IMR-90 (cell line): ENCODE results near the gene STXBP6. TPM values are rescaled to one million over a fixed set of nuclear protein-coding genes. Genes with fewer than 3 reads are reported as not detected.

Experiments used
- ATAC-seq: fragments of 200-7000 bp; cut with Tn5 transposase; 2 replicates; pipeline ENCODE4 v1.9.1; 2020; ENCODE audit warnings: low read depth, mild to moderate bottlenecking, moderate library complexity
- BruUV-seq: library from RNA; stranded (reverse); fragments of 400-500 nt; replicated peaks from 2 replicates; lab custom pipeline; 2021; lab: Mats Ljungman, UMichigan
- CTCF ChIA-PET: fragments of 300-600 bp; formaldehyde crosslinking; extraction: SDS; loops from one replicate; lab custom pipeline; 2021; ENCODE audit warnings: antibody characterized with exemption; lab: Yijun Ruan, JAX
- POLR2A ChIA-PET: fragments of 300-600 bp; sonication (Branson Sonifier 250); formaldehyde crosslinking; loops from one replicate; lab custom pipeline; 2022; ENCODE audit warnings: antibody characterized with exemption; ENCODE audit not compliant: unreplicated experiment; lab: Charles Lee
- DNase-seq: peaks from one replicate; pipeline ENCODE4 v3.0.0; 2013
- H2AFZ ChIP-seq: replicated peaks from 2 replicates; pipeline ENCODE3; 2013; ENCODE audit warnings: low read length, mild to moderate bottlenecking; ENCODE audit not compliant: poor library complexity
- H2AK5ac ChIP-seq: 2 replicates; pipeline ENCODE4 v1.6.1; 2013; ENCODE audit warnings: low read depth, low read length, inconsistent platforms
- H2AK9ac ChIP-seq: replicated peaks from 2 replicates; pipeline ENCODE3; 2013; ENCODE audit warnings: mild to moderate bottlenecking, low read depth, low read length, moderate library complexity; ENCODE audit not compliant: poor library complexity
- H2BK120ac ChIP-seq: 2 replicates; pipeline ENCODE4 v1.6.1; 2013; ENCODE audit warnings: low read depth, low read length, inconsistent platforms
- H2BK15ac ChIP-seq: 3 replicates; pipeline ENCODE4 v1.6.1; 2013; ENCODE audit warnings: low read depth, low read length, inconsistent platforms
- H2BK20ac ChIP-seq: 2 replicates; pipeline ENCODE4 v1.6.1; 2013; ENCODE audit warnings: low read depth, mild to moderate bottlenecking, inconsistent platforms, low read length, moderate library complexity
- H2BK5ac ChIP-seq: 2 replicates; pipeline ENCODE4 v1.6.1; 2013; ENCODE audit warnings: mild to moderate bottlenecking, low read depth, low read length, inconsistent platforms; ENCODE audit not compliant: poor library complexity, severe bottlenecking
- H3K14ac ChIP-seq: replicated peaks from 2 replicates; pipeline ENCODE4 v1.6.1; 2013; ENCODE audit warnings: low read depth, low read length, inconsistent platforms
- H3K18ac ChIP-seq: 2 replicates; pipeline ENCODE4 v1.6.1; 2013; ENCODE audit warnings: low read depth, low read length, control low read depth
- H3K23ac ChIP-seq: 2 replicates; pipeline ENCODE4 v1.6.1; 2013; ENCODE audit warnings: low read depth, low read length, inconsistent platforms
- H3K27ac ChIP-seq: 2 replicates; pipeline ENCODE4 v1.5.1; 2013; ENCODE audit warnings: mild to moderate bottlenecking, control low read depth, low read length; ENCODE audit not compliant: insufficient read depth
- H3K27me3 ChIP-seq: 2 replicates; pipeline ENCODE4 v1.6.1; 2013; ENCODE audit warnings: low read length; ENCODE audit not compliant: control insufficient read depth, insufficient read depth
- H3K36me3 ChIP-seq: 2 replicates; pipeline ENCODE4 v1.6.1; 2013; ENCODE audit warnings: low read length, mixed read lengths; ENCODE audit not compliant: control insufficient read depth, insufficient read depth
- H3K4ac ChIP-seq: 2 replicates; pipeline ENCODE4 v1.6.1; 2013; ENCODE audit warnings: low read depth, low read length, inconsistent platforms
- H3K4me1 ChIP-seq: 2 replicates; pipeline ENCODE4 v1.6.1; 2013; ENCODE audit warnings: low read length, mixed read lengths; ENCODE audit not compliant: control insufficient read depth, insufficient read depth
- H3K4me2 ChIP-seq: 2 replicates; pipeline ENCODE4 v1.6.1; 2013; ENCODE audit warnings: low read depth, mild to moderate bottlenecking, control low read depth, low read length, moderate library complexity
- H3K4me3 ChIP-seq: 2 replicates; pipeline ENCODE4 v1.5.1; 2013; ENCODE audit warnings: low read depth, mild to moderate bottlenecking, control low read depth, low read length, moderate library complexity; ENCODE audit not compliant: insufficient read depth
- H3K56ac ChIP-seq: 2 replicates; pipeline ENCODE4 v1.6.1; 2013; ENCODE audit warnings: low read length, inconsistent platforms; ENCODE audit not compliant: insufficient read depth; ENCODE audit errors: extremely low read depth
- H3K79me1 ChIP-seq, 2 experiments: 2 replicates each; pipeline ENCODE4 v1.6.1; 2013; ENCODE audit warnings: low read length in 2 of 2, inconsistent platforms in 1 of 2, low read depth in 1 of 2
- H3K9ac ChIP-seq: 2 replicates; pipeline ENCODE4 v1.6.1; 2013; ENCODE audit warnings: low read depth, low read length, control low read depth
- H3K9me1 ChIP-seq: 2 replicates; pipeline ENCODE4 v1.6.1; 2013; ENCODE audit warnings: low read length, inconsistent platforms; ENCODE audit not compliant: insufficient read depth
- H3K9me3 ChIP-seq: 2 replicates; pipeline ENCODE4 v1.6.1; 2013; ENCODE audit warnings: low read length; ENCODE audit not compliant: control insufficient read depth, insufficient read depth
- H4K20me1 ChIP-seq: 2 replicates; pipeline ENCODE4 v1.6.1; 2013; ENCODE audit warnings: low read length, inconsistent platforms; ENCODE audit not compliant: insufficient read depth
- H4K5ac ChIP-seq: 2 replicates; pipeline ENCODE4 v1.6.1; 2013; ENCODE audit warnings: mild to moderate bottlenecking, low read depth, low read length, control low read depth
- H4K8ac ChIP-seq, 2 experiments: 2 replicates each; pipeline ENCODE4 v1.6.1; 2013; ENCODE audit warnings: low read depth in 2 of 2, low read length in 2 of 2, control low read depth in 1 of 2, inconsistent platforms in 1 of 2
- H4K91ac ChIP-seq: 2 replicates; pipeline ENCODE4 v1.6.1; 2013; ENCODE audit warnings: low read depth, low read length, inconsistent platforms; ENCODE audit not compliant: insufficient read depth
- BHLHE40 ChIP-seq: fragments of 150-350 bp; IDR thresholded peaks from 2 replicates; pipeline ENCODE4 v1.6.1; 2016; ENCODE audit warnings: mild to moderate bottlenecking, low read depth, low read length
- CEBPB ChIP-seq: IDR thresholded peaks from 2 replicates; pipeline ENCODE4 v1.6.1; 2012; ENCODE audit warnings: low read depth, low read length, improper control_type of control experiment
- CHD1 ChIP-seq: IDR thresholded peaks from 2 replicates; pipeline ENCODE4 v1.6.1; 2012; ENCODE audit warnings: low read depth, low read length, improper control_type of control experiment
- ELK1 ChIP-seq: fragments of 150-350 bp; IDR thresholded peaks from 2 replicates; pipeline ENCODE4 v1.6.1; 2016; ENCODE audit warnings: low read depth, mild to moderate bottlenecking, low read length, moderate library complexity, borderline replicate concordance
- MAZ ChIP-seq: IDR thresholded peaks from 2 replicates; pipeline ENCODE4 v1.6.1; 2012; ENCODE audit warnings: low read depth, mild to moderate bottlenecking, low read length, improper control_type of control experiment, moderate library complexity, borderline replicate concordance
- MXI1 ChIP-seq: IDR thresholded peaks from 2 replicates; pipeline ENCODE4 v1.6.1; 2012; ENCODE audit warnings: low read depth, mild to moderate bottlenecking, low read length, moderate library complexity, borderline replicate concordance
- NFE2L2 ChIP-seq: fragments of 150-350 bp; IDR thresholded peaks from 2 replicates; pipeline ENCODE4 v1.6.1; 2016; ENCODE audit warnings: low read depth, mild to moderate bottlenecking, low read length
- RCOR1 ChIP-seq: IDR thresholded peaks from 2 replicates; pipeline ENCODE4 v1.6.1; 2012; ENCODE audit warnings: mild to moderate bottlenecking, low read length, improper control_type of control experiment; ENCODE audit not compliant: insufficient replicate concordance
- RFX5 ChIP-seq: IDR thresholded peaks from 2 replicates; pipeline ENCODE4 v1.8.0; 2012; ENCODE audit warnings: low read depth, mild to moderate bottlenecking, low read length, moderate library complexity
- WGBS, 2 experiments: methylation state at CpG; one replicate each; pipeline versions ENCODE4 v1.1.5 to v1.1.7; 2013; ENCODE audit warnings: missing lambda C conversion rate in 2 of 2; ENCODE audit not compliant: insufficient read length in 1 of 2; ENCODE audit errors: extremely low coverage in 2 of 2; 5-methylcytosine and 5-hydroxymethylcytosine counted together
- dilution Hi-C: fragments of 300-500 bp; cut with HindIII; formaldehyde crosslinking; loops from one replicate; pipeline ENCODE4 v1.14.3; 2018; ENCODE audit warnings: low sequenced_read_pairs; ENCODE audit not compliant: unreplicated experiment
- in situ Hi-C: fragments of 300-500 bp; cut with MboI; formaldehyde crosslinking; loops from 3 replicates; pipeline ENCODE4 v1.14.3; 2019; ENCODE audit warnings: low sequenced_read_pairs, inconsistent platforms, mixed read lengths
- intact Hi-C: fragments of 100-400 bp; cut with micrococcal nuclease; formaldehyde crosslinking; loops from 2 replicates; pipeline ENCODE4 v1.10.0; 2022
- polyA plus RNA-seq, 3 experiments: library from polyadenylated mRNA; depleted of rRNA; stranded (reverse); fragments of >200 nt; gene quantifications; 2 replicates each; pipeline ENCODE4 v1.2.3, GENCODE V29; 2012; ENCODE audit warnings: low replicate concordance in 1 of 3
- total RNA-seq: library from RNA; depleted of rRNA; stranded (reverse); fragments of >200 nt; gene quantifications from 2 replicates; pipeline ENCODE4 v1.2.3, GENCODE V29; 2012
- TF ChIP-seq, protein P1 (sequence below): conservative IDR thresholded peaks from 2 replicates; pipeline ENCODE4 v1.5.1; 2012; ENCODE audit warnings: mild to moderate bottlenecking, low read depth, low read length, improper control_type of control experiment

STXBP6 gene
- total and polyA plus RNA-seq, 2 of the 4 experiments (the other 2 are of a cell fraction), result 14.2 to 14.3 TPM

DNA sequence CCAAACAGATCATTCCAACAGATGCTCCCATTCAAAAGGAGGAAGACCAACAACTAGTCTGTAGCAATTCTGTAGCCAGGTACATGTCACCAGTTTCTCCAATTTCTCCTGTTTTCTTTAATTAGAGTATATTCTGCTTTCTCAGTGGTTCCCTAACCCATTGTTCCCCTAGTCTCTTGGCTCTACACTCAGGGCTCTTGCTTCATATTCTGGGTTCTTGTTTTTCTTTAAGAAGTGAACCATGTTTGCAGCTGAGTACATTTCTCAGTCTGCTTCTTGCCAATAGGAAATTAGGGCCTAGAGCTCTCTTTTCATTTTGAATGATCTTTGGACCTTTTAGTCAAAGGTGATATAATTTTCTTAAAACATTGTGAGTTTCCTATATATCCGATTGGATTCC is 29.4 kb upstream of the STXBP6 start:
- ChIA-PET POLR2A (no interaction called here), CTCF (no interaction called here)
- H4K20me1 ChIP-seq, result no peaks in the 10 kb centered on the region
- intact Hi-C loops (no loop called here), in situ Hi-C loops (no loop called here), dilution Hi-C loops (no loop called here)
- no peak for DNase-seq
- H3K9me3 ChIP-seq, result no peaks in the 10 kb centered on the region
- no peak overlapping the region for H3K4me2 ChIP-seq
- peaks cover 3% of the 10 kb centered on the region; the same call in 1 of the 2 replicates for H3K27me3 ChIP-seq
- no peak overlapping the region for H3K18ac ChIP-seq
- no peak overlapping the region for H2AK5ac ChIP-seq
- H3K36me3 ChIP-seq, result no peaks in the 10 kb centered on the region
- H2BK15ac ChIP-seq, result no peak overlapping the region
- H3K4me1 ChIP-seq, result no peaks in the 10 kb centered on the region
- no peak overlapping the region for H2AK9ac ChIP-seq
- H4K5ac ChIP-seq, result no peak overlapping the region
- H3K14ac ChIP-seq, result no peak overlapping the region
- no peaks in the 10 kb centered on the region for H3K9me1 ChIP-seq
- TF ChIP-seq CEBPB (no peak), RCOR1 (no peak), BHLHE40 (no peak), MAZ (no peak), MXI1 (no peak), CHD1 (no peak), NFE2L2 (no peak), ELK1 (no peak), RFX5 (no peak)
- TF ChIP-seq, protein P1, sequence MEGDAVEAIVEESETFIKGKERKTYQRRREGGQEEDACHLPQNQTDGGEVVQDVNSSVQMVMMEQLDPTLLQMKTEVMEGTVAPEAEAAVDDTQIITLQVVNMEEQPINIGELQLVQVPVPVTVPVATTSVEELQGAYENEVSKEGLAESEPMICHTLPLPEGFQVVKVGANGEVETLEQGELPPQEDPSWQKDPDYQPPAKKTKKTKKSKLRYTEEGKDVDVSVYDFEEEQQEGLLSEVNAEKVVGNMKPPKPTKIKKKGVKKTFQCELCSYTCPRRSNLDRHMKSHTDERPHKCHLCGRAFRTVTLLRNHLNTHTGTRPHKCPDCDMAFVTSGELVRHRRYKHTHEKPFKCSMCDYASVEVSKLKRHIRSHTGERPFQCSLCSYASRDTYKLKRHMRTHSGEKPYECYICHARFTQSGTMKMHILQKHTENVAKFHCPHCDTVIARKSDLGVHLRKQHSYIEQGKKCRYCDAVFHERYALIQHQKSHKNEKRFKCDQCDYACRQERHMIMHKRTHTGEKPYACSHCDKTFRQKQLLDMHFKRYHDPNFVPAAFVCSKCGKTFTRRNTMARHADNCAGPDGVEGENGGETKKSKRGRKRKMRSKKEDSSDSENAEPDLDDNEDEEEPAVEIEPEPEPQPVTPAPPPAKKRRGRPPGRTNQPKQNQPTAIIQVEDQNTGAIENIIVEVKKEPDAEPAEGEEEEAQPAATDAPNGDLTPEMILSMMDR, result no peak
- H2AFZ ChIP-seq, result no peak overlapping the region
- no peak overlapping the region for H3K4me3 ChIP-seq
- BruUV-seq, result no TSS peak
- no peak overlapping the region for H3K27ac ChIP-seq
- no peak overlapping the region for H4K8ac ChIP-seq
- H2BK120ac ChIP-seq, result no peak overlapping the region
- H2BK20ac ChIP-seq, result no peak overlapping the region
- H3K79me1 ChIP-seq, result no peaks in the 10 kb centered on the region
- no CpG with 5 or more reads among the region's 1 CpG for WGBS, 2 experiments
- no peak overlapping the region for H3K9ac ChIP-seq
- no peak overlapping the region for H3K4ac ChIP-seq
- H2BK5ac ChIP-seq, result no peak overlapping the region
- no peak overlapping the region for H3K23ac ChIP-seq
- H3K56ac ChIP-seq, result no peak overlapping the region
- H4K91ac ChIP-seq, result no peak overlapping the region
- ATAC-seq, result no peak
